ENCODE measurements around the gene BEAN1. TPM values are rescaled to one million over a fixed set of nuclear protein-coding genes. Genes with fewer than 3 reads are reported as not detected.

The BEAN1 gene
- total and polyA plus RNA-seq, 9 of the 15 experiments (the other 6 are each of a cell fraction or from before 2014, with no cell fraction given): not detected

DNA sequence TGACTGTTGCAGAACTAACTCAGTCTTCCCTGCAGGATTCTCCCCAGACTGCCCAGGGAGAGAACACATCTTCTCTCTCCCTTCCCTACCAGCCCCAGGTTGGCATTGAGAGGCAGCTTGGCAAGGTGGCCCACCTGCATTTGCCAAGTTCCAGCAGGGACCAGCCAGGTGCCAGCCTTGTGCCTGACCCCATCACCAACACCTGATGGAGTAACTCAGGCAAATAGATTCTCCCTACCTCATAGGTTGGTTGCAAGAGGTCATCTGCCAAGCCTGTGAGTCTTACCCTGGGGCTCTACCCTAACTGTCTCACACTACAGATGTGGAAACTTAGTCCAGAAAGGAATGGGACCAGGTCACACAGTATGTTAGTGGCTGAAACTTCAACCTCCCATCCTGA, 20.4 kb downstream of the BEAN1 start:
- Histone ChIP-seq H3K4me1 (replicated peaks in 1 of 2; ENCODE audit: control insufficient read depth in 2 of 2, insufficient read depth in 2 of 2, low read length in 2 of 2) (no peaks in the 10 kb centered on the region), H2AFZ (ENCODE audit: low read depth, low read length) (no peak overlapping the region), H3K9me1 (ENCODE audit: control insufficient read depth, insufficient read depth, low read length) (no peaks in the 10 kb centered on the region), H3K79me2 (ENCODE audit: control insufficient read depth, insufficient read depth, low read length) (no peaks in the 10 kb centered on the region), H3K9me3 (replicated peaks; ENCODE audit: control insufficient read depth, insufficient read depth, low read depth, low read length) (no peaks in the 10 kb centered on the region), H3K4me2 (ENCODE audit: insufficient read depth, low read length) (no peak overlapping the region), H3K27ac (ENCODE audit: extremely low read depth, low read depth, low read length) (no peak overlapping the region), H3K4me3 (no peak overlapping the region), H3K36me3 (ENCODE audit: control insufficient read depth, insufficient read depth, low read length) (no peaks in the 10 kb centered on the region), H3K27me3 (ENCODE audit: control insufficient read depth in 2 of 2, insufficient read depth in 2 of 2, low read length in 2 of 2) (peaks cover 3 to 31% of the 10 kb centered on the region in 2 experiments; a peak in 2 of 5 replicates), H3K9ac (ENCODE audit: insufficient read depth in 1 of 2, low read depth in 2 of 2, low read length in 2 of 2) (no peak overlapping the region), H4K20me1 (replicated peaks; ENCODE audit: control insufficient read depth, insufficient read depth, low read length) (no peaks in the 10 kb centered on the region)
- FAIRE-seq: no peak
- TF ChIP-seq KLF1 (tag; IDR thresholded peaks at IDR 0.05) (no peak), SNIP1 (IDR thresholded peaks at IDR 0.05; ENCODE audit: low read depth) (no peak), NFRKB (IDR thresholded peaks at IDR 0.05; ENCODE audit: low read depth) (no peak), JUNB (CRISPR knock-in tag; conservative IDR thresholded peaks at IDR 0.05) (no peak), ZNF134 (CRISPR knock-in tag; conservative IDR thresholded peaks at IDR 0.05) (no peak), BCOR (IDR thresholded peaks at IDR 0.05) (no peak), ZNF586 (CRISPR knock-in tag; conservative IDR thresholded peaks at IDR 0.05) (no peak), ZNF830 (CRISPR knock-in tag; IDR thresholded peaks at IDR 0.05) (no peak)
- TF ChIP-seq, protein P1, sequence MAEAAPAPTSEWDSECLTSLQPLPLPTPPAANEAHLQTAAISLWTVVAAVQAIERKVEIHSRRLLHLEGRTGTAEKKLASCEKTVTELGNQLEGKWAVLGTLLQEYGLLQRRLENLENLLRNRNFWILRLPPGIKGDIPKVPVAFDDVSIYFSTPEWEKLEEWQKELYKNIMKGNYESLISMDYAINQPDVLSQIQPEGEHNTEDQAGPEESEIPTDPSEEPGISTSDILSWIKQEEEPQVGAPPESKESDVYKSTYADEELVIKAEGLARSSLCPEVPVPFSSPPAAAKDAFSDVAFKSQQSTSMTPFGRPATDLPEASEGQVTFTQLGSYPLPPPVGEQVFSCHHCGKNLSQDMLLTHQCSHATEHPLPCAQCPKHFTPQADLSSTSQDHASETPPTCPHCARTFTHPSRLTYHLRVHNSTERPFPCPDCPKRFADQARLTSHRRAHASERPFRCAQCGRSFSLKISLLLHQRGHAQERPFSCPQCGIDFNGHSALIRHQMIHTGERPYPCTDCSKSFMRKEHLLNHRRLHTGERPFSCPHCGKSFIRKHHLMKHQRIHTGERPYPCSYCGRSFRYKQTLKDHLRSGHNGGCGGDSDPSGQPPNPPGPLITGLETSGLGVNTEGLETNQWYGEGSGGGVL (CRISPR knock-in tag; IDR thresholded peaks at IDR 0.05): no peak
- TF ChIP-seq, protein P2, sequence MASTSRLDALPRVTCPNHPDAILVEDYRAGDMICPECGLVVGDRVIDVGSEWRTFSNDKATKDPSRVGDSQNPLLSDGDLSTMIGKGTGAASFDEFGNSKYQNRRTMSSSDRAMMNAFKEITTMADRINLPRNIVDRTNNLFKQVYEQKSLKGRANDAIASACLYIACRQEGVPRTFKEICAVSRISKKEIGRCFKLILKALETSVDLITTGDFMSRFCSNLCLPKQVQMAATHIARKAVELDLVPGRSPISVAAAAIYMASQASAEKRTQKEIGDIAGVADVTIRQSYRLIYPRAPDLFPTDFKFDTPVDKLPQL (IDR thresholded peaks at IDR 0.05; ENCODE audit: extremely low read depth, insufficient read length): no peak
- TF ChIP-seq, protein P3, sequence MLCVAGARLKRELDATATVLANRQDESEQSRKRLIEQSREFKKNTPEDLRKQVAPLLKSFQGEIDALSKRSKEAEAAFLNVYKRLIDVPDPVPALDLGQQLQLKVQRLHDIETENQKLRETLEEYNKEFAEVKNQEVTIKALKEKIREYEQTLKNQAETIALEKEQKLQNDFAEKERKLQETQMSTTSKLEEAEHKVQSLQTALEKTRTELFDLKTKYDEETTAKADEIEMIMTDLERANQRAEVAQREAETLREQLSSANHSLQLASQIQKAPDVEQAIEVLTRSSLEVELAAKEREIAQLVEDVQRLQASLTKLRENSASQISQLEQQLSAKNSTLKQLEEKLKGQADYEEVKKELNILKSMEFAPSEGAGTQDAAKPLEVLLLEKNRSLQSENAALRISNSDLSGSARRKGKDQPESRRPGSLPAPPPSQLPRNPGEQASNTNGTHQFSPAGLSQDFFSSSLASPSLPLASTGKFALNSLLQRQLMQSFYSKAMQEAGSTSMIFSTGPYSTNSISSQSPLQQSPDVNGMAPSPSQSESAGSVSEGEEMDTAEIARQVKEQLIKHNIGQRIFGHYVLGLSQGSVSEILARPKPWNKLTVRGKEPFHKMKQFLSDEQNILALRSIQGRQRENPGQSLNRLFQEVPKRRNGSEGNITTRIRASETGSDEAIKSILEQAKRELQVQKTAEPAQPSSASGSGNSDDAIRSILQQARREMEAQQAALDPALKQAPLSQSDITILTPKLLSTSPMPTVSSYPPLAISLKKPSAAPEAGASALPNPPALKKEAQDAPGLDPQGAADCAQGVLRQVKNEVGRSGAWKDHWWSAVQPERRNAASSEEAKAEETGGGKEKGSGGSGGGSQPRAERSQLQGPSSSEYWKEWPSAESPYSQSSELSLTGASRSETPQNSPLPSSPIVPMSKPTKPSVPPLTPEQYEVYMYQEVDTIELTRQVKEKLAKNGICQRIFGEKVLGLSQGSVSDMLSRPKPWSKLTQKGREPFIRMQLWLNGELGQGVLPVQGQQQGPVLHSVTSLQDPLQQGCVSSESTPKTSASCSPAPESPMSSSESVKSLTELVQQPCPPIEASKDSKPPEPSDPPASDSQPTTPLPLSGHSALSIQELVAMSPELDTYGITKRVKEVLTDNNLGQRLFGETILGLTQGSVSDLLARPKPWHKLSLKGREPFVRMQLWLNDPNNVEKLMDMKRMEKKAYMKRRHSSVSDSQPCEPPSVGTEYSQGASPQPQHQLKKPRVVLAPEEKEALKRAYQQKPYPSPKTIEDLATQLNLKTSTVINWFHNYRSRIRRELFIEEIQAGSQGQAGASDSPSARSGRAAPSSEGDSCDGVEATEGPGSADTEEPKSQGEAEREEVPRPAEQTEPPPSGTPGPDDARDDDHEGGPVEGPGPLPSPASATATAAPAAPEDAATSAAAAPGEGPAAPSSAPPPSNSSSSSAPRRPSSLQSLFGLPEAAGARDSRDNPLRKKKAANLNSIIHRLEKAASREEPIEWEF (CRISPR knock-in tag; IDR thresholded peaks at IDR 0.05): no peak
- TF ChIP-seq, protein P4, sequence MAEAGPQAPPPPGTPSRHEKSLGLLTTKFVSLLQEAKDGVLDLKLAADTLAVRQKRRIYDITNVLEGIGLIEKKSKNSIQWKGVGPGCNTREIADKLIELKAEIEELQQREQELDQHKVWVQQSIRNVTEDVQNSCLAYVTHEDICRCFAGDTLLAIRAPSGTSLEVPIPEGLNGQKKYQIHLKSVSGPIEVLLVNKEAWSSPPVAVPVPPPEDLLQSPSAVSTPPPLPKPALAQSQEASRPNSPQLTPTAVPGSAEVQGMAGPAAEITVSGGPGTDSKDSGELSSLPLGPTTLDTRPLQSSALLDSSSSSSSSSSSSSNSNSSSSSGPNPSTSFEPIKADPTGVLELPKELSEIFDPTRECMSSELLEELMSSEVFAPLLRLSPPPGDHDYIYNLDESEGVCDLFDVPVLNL (CRISPR knock-in tag; IDR thresholded peaks at IDR 0.05; ENCODE audit: low read depth): no peak
- intact Hi-C loops (cut with micrococcal nuclease) (no loop called here), in situ Hi-C loops (cut with MboI) (no loop called here)
- POLR2A ChIA-PET: interaction anchor here (0.6 kb wide), 1 partner anchor 56 kb away, joined by 4 read pairs; no protein-coding TSS in a partner anchor
- no TSS peak for BruUV-seq (replicated peaks)
- no peak for ATAC-seq
- CTCF ChIA-PET (ENCODE audit: low intra/inter-chr PET ratio): no interaction called here
- DNase-seq (ENCODE audit: extremely low read depth in 1 of 4, low spot score in 3 of 4): no peak

All from K562 (cell line).